Smooth muscle cell (in vitro differentiated cells): ENCODE results near the gene CMTM8. TPM values are rescaled to one million over a fixed set of nuclear protein-coding genes. Genes with fewer than 3 reads are reported as not detected.

Source experiments
- DNase-seq: peaks from one replicate; lab custom pipeline; 2025; ENCODE audit not compliant: unreplicated experiment; lab: John Stamatoyannopoulos, UW
- H2AFZ ChIP-seq: fragments of 200-600 bp; sonication (generic); 2 replicates; pipeline ENCODE4 v1.6.0; 2016; ENCODE audit warnings: antibody characterized with exemption, low read depth, mild to moderate bottlenecking
- H3F3A ChIP-seq: fragments of 200-600 bp; sonication (generic); 2 replicates; pipeline ENCODE4 v1.6.0; 2017; ENCODE audit warnings: antibody characterized with exemption, low read depth
- H3K27ac ChIP-seq: fragments of 200-600 bp; sonication (generic); 2 replicates; pipeline ENCODE4 v1.5.1; 2016; ENCODE audit warnings: low read depth, mild to moderate bottlenecking
- H3K27me3 ChIP-seq: fragments of 200-600 bp; sonication (generic); 2 replicates; pipeline ENCODE4 v1.6.1; 2016; ENCODE audit warnings: low read depth, mild to moderate bottlenecking
- H3K36me3 ChIP-seq: fragments of 200-600 bp; sonication (generic); 2 replicates; pipeline ENCODE4 v1.5.1; 2016; ENCODE audit warnings: low read depth
- H3K4me1 ChIP-seq: fragments of 200-600 bp; sonication (generic); 2 replicates; pipeline ENCODE4 v1.5.1; 2016; ENCODE audit warnings: low read depth
- H3K4me2 ChIP-seq: fragments of 200-600 bp; sonication (generic); 2 replicates; pipeline ENCODE4 v1.6.0; 2016; ENCODE audit warnings: mild to moderate bottlenecking
- H3K4me3 ChIP-seq: fragments of 200-600 bp; sonication (generic); 2 replicates; pipeline ENCODE4 v1.5.1; 2016; ENCODE audit warnings: mild to moderate bottlenecking
- H3K79me2 ChIP-seq: fragments of 200-600 bp; sonication (generic); 2 replicates; pipeline ENCODE4 v1.6.0; 2016; ENCODE audit warnings: low read depth, mild to moderate bottlenecking
- H3K9ac ChIP-seq: fragments of 200-600 bp; sonication (generic); 2 replicates; pipeline ENCODE4 v1.6.0; 2016; ENCODE audit warnings: low read depth
- H3K9me3 ChIP-seq: fragments of 200-600 bp; sonication (generic); replicated peaks from 2 replicates; pipeline ENCODE4 v1.5.1; 2016; ENCODE audit warnings: low read depth
- H4K20me1 ChIP-seq: fragments of 200-600 bp; sonication (generic); 2 replicates; pipeline ENCODE4 v1.6.0; 2016; ENCODE audit warnings: low read depth
- whole genome bisulfite sequencing: methylation state at CpG from one replicate; pipeline ENCODE4 v1.1.7; 2016; ENCODE audit warnings: low lambda C conversion rate; 5-methylcytosine and 5-hydroxymethylcytosine counted together
- polyA plus RNA-seq: library from polyadenylated mRNA; unstranded; fragments of >200 nt; fragmentation: Nextera tagmentation; extraction: Ambion mirVana; gene quantifications from 2 replicates; pipeline ENCODE4 v1.2.1, GENCODE V29; 2016
- total RNA-seq: library from RNA; depleted of rRNA; stranded (reverse); fragments of >200 nt; gene quantifications from 2 replicates; pipeline ENCODE4 v1.2.3, GENCODE V29; 2014
- TF ChIP-seq, protein P1 (sequence below): fragments of 200-600 bp; sonication (generic); IDR thresholded peaks from 2 replicates; pipeline ENCODE4 v1.5.1; 2017; ENCODE audit warnings: borderline replicate concordance, mild to moderate bottlenecking, antibody characterized with exemption; ENCODE audit not compliant: insufficient read depth, poor library complexity, severe bottlenecking

CMTM8 gene
- total and polyA plus RNA-seq, 2 experiments from 2014 or later: 1.9 TPM

DNA sequence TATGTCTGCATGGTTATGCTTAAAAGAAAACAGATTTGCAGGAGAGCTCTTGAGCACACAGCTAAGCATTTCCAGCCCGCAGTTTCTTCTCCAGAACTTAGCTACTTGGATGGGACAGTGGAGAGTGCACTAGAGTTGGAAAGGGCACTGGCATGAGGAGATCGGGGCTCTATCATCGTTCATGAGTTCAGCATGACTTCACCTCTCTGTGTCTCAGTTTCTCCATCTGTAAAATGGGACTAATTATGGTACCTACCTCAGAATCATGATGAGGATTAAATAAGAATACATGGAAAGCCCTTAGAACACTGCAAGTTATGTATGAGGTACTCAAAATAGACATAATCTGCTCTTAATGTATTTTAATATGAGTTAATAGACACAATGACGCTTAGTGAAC lies 69.9 kb downstream of the CMTM8 start:
- H3K27ac ChIP-seq: no peak overlapping the region
- no peak overlapping the region for H2AFZ ChIP-seq
- WGBS: 94% methylated on average over 4 of the region's 4 CpGs
- H4K20me1 ChIP-seq: no peaks in the 10 kb centered on the region
- H3K79me2 ChIP-seq: no peaks in the 10 kb centered on the region
- H3K9ac ChIP-seq: no peak overlapping the region
- no peaks in the 10 kb centered on the region for H3F3A ChIP-seq
- TF ChIP-seq, protein P1, sequence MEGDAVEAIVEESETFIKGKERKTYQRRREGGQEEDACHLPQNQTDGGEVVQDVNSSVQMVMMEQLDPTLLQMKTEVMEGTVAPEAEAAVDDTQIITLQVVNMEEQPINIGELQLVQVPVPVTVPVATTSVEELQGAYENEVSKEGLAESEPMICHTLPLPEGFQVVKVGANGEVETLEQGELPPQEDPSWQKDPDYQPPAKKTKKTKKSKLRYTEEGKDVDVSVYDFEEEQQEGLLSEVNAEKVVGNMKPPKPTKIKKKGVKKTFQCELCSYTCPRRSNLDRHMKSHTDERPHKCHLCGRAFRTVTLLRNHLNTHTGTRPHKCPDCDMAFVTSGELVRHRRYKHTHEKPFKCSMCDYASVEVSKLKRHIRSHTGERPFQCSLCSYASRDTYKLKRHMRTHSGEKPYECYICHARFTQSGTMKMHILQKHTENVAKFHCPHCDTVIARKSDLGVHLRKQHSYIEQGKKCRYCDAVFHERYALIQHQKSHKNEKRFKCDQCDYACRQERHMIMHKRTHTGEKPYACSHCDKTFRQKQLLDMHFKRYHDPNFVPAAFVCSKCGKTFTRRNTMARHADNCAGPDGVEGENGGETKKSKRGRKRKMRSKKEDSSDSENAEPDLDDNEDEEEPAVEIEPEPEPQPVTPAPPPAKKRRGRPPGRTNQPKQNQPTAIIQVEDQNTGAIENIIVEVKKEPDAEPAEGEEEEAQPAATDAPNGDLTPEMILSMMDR: no peak
- H3K4me2 ChIP-seq: no peak overlapping the region
- H3K27me3 ChIP-seq: no peaks in the 10 kb centered on the region
- no peaks in the 10 kb centered on the region for H3K36me3 ChIP-seq
- H3K4me1 ChIP-seq: peaks cover 26% of the 10 kb centered on the region
- H3K4me3 ChIP-seq: no peak overlapping the region
- no peak for DNase-seq
- H3K9me3 ChIP-seq: no peaks in the 10 kb centered on the region

DNA sequence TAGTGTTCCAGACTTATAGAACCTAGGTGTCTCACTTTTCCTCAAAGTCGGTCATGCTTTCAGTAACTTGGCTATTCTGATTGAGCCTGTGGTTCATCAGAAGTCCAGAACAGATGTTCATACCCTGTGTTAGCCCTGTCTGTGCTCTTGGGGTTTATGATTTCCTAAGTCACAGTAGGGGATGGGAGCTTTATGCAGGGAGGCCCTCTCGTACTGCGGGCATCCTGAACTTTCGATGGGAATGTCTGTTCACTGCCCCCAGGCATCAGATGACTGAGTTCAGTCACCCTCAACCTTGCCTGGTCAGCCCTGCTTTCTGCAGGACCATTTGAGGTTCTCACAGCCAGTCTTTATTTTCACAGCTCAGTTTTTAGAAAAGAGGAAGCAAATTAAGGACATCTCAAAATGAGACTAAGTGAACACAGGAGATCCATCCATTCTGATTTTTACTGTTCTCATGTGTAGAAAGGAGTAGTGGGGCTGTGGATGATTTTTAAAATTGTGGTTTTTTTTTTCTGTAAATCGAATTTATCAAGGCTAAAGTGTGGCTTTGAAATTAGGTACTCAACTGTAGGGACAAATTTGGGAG lies 71.3 kb downstream of the CMTM8 start:
- Histone ChIP-seq H3K27ac (no peak overlapping the region), H3K4me3 (no peak overlapping the region), H3K9me3 (no peaks in the 10 kb centered on the region), H3K4me1 (peaks cover 12% of the 10 kb centered on the region), H3K27me3 (no peaks in the 10 kb centered on the region), H3K36me3 (no peaks in the 10 kb centered on the region), H3F3A (no peaks in the 10 kb centered on the region), H2AFZ (no peak overlapping the region), H4K20me1 (no peaks in the 10 kb centered on the region), H3K79me2 (no peaks in the 10 kb centered on the region), H3K9ac (no peak overlapping the region), H3K4me2 (no peak overlapping the region)
- 85% methylated on average over 5 of the region's 5 CpGs for WGBS
- no peak for DNase-seq
- TF ChIP-seq, protein P1: no peak

DNA sequence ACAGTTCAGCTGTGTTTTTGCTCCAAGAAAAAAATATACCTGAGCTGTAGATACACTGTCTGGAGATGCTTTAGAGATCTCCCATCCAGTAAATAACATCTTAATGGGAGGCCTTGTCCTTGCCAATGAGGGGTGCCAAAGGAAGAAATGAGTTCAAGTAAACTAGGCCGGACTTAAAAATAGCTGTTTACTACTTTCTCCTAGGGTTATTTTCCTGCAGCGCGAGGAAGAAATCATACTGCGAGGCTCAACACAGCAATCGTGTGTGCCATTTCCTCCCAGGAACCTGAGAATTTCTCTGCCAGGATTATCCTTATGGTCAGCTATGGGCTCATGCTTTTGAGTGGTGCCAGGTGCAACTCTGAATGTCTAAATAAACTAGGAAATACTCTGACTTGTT lies 71.9 kb downstream of the CMTM8 start:
- no peak overlapping the region for H3K27ac ChIP-seq
- peaks cover 10% of the 10 kb centered on the region for H3K4me1 ChIP-seq
- H3K9ac ChIP-seq: no peak overlapping the region
- WGBS: over 99% methylated on average over 5 of the region's 5 CpGs
- H3K36me3 ChIP-seq: no peaks in the 10 kb centered on the region
- H3K4me3 ChIP-seq: no peak overlapping the region
- TF ChIP-seq, protein P1: no peak
- H4K20me1 ChIP-seq: no peaks in the 10 kb centered on the region
- H3K4me2 ChIP-seq: no peak overlapping the region
- no peak overlapping the region for H2AFZ ChIP-seq
- H3K27me3 ChIP-seq: no peaks in the 10 kb centered on the region
- no peaks in the 10 kb centered on the region for H3K9me3 ChIP-seq
- H3F3A ChIP-seq: no peaks in the 10 kb centered on the region
- H3K79me2 ChIP-seq: no peaks in the 10 kb centered on the region
- no peak for DNase-seq
